VCaP (cell line): Measurements from ENCODE around the gene THAP12.

Experiments used
- H3K27ac ChIP-seq: fragments of 450-650 bp; 2 replicates; pipeline ENCODE4 v1.5.1; 2017
- TF ChIP-seq, protein P1 (sequence below): fragments of 450-650 bp; conservative IDR thresholded peaks from 2 replicates; pipeline ENCODE4 v1.5.1; 2017; ENCODE audit warnings: mild to moderate bottlenecking, moderate library complexity

THAP12 gene

DNA sequence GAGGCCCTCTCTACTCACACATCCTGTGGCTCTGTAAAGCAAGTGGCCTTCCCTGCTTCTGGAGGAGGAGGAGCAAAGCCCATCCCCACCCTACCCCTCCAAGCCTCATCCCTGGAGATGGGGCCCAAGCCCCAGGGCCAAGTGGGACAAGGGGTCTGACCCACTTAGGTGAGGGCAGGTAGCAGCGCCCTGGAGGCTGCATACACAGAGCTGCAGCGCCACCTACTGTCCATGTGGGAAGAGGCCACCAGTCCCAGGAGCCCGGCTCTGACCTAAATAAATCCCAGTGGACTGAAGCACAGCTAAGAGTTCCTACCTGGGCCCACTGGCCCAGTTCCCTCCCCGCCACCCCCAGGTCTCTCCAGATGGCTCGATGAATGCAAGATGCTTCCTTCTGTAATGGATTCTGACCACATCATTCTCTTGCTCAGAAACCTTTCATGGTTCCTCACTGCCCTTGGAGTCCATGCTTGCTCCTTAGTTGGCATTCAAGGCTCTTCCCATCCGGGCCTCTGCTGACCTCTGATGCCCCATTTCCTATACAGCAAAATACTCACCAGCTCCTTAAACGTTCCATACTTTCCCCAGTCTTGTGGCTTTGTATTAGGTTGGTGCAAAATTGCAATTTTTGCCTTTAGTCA is 62.1 kb downstream of the THAP12 start:
- no peak overlapping the region for H3K27ac ChIP-seq
- TF ChIP-seq, protein P1, sequence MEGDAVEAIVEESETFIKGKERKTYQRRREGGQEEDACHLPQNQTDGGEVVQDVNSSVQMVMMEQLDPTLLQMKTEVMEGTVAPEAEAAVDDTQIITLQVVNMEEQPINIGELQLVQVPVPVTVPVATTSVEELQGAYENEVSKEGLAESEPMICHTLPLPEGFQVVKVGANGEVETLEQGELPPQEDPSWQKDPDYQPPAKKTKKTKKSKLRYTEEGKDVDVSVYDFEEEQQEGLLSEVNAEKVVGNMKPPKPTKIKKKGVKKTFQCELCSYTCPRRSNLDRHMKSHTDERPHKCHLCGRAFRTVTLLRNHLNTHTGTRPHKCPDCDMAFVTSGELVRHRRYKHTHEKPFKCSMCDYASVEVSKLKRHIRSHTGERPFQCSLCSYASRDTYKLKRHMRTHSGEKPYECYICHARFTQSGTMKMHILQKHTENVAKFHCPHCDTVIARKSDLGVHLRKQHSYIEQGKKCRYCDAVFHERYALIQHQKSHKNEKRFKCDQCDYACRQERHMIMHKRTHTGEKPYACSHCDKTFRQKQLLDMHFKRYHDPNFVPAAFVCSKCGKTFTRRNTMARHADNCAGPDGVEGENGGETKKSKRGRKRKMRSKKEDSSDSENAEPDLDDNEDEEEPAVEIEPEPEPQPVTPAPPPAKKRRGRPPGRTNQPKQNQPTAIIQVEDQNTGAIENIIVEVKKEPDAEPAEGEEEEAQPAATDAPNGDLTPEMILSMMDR, result peak; percentile 95

DNA sequence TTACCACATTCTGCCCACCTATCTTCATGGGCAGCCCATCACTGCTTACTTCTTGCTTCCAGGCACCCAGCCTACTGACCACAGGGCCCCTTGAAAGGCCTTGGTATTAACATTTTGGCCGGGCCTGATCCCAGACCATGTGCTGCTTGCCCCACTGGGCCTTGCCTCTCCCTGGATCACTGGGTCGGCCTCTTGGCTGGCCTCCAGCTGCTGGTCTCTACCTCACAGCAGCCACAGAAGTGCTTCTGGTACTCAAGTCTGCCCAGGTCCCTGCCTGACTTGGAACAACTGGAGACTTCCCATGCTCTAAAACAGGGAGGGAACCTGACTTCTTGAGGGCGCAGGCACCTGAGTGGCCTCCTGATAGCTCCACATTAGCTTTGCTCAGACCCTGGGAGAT is 63.6 kb downstream of the THAP12 start:
- TF ChIP-seq, protein P1, result no peak
- no peak overlapping the region for H3K27ac ChIP-seq

DNA sequence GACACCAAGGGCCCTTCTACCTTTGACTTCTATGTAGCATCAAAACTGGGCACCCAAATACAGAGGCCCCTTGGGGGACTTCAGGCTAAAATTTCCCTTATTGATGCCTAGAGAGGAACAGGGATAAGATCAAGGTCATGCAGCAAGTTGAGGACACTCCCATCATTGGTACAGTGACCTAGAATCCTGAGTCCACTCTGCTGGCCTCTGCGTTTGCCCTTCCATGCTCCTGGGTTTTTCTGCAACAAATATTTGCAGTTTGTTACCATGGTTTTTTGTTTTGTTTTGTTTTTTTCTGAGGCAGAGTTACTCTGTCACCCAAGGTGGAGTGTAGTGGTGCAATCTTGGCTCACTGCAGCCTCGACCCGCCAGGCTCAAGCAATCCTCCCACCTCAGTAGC is 64.2 kb downstream of the THAP12 start:
- no peak overlapping the region for H3K27ac ChIP-seq
- TF ChIP-seq, protein P1, result no peak

DNA sequence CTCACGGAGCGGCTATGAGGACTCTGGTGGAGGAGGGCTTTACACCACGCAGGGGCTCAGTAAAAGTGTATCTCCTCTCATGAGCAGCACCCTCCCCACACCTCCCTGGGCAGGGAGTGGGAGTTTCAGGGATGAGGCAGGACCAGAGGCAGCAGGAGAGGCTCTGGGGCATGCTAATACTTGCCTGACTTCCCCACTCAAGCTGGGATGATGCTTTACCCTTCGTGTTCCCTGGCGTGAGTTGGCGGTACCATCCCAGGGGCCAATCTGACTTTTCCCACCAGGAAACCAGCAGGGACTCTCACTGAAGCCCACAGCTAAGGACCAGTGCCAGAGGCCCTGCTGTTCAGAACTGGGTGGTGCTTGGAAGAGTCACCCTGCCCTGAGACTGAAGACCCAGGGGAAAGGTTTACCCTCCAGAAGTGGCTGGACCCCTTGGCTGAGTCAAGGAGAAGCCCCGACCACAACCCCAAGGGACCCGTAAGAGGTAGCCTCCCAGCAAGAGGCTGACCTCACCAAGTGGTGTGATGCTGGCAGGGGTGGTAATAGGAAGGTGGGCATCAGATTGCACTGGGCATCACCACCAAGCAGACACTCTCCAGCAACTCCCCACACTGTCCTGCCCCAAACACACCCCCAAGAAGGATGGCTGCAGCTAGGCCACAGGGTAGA is 65.6 kb downstream of the THAP12 start:
- no peak overlapping the region for H3K27ac ChIP-seq
- TF ChIP-seq, protein P1, result no peak

DNA sequence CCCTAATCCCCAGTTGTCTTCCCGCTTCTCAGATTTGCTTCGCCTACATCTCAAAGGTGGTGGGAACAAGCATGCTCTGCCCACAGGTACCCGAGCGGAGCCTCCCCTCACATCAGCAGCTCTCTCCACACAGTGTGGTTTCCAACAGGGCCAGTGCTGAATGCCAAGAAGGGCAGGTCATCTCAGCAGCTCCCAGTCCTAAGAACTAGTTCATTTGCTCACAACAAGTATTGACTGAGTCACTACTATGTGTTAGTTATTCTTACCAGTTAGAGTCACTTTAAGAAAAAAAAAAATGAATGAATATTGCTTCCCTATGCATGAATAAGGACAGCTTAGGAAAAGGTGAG is 66.2 kb downstream of the THAP12 start:
- no peak overlapping the region for H3K27ac ChIP-seq
- TF ChIP-seq, protein P1, result no peak

DNA sequence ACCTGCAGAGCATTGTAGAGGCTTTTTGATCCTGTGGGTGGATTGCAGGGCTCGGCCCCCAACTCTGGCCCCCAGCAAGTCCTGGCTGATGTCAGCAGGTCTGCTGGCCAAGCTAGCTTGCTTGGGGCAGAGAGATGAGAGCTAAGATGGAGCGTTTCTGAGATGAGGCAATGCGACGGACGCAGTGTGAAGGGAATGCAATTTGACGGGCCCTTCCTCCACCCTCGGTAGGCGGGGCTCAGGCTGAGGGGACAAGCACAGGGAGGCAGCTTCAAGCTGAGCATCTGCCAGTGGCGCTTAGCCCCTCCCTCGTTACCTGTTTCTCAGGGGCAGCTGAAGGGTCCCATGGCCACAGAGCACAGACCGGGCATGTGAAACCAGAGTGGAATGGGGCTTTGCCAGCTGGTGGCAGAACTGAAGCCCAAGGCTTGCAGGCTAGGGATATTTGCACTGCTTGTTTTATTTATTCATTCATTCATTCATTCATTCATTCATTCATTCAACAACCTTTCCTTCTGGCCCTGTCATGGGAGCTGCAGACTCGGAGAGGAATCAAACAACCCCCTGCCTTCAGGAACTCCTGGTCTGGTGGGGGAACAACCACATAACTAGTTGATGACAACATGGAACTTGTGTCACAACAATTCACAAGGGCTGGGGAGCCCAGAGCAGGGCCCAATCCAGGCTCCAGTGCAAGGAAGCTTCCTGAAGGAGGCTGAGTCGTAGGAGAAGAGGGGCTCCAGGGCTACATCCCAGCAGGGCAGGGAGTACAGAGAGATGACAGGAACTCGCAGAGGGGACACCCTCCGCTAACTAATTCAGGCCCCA is 66.8 kb downstream of the THAP12 start:
- TF ChIP-seq, protein P1, result no peak
- no peak overlapping the region for H3K27ac ChIP-seq

DNA sequence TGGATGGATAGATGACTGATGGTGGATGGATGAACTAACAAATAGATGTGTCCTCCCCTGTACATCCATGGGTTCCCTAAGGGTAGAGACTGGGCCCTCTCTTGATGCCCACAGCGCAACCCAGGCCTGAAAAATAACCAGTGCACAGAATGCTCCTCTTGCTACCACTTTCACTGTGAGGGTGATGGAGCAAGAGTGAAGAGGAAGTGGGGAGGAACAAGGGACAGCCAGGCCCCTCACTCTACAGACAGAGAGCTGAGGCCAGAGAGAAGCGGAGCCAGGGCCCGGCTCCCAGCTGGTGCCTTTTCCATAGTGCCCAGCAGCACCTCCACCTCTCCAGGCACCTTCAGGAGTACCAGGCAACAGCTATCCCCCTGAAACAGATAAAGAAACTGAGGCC is 67.7 kb downstream of the THAP12 start:
- no peak overlapping the region for H3K27ac ChIP-seq
- TF ChIP-seq, protein P1, result no peak
